Measurements from ENCODE around the gene PINLYP. TPM values are rescaled to one million over a fixed set of nuclear protein-coding genes. Genes with fewer than 3 reads are reported as not detected.

Gene PINLYP
- total RNA-seq, 6 donors from 2014 or later = 1.8 to 9.4 (median 4.1) TPM

DNA sequence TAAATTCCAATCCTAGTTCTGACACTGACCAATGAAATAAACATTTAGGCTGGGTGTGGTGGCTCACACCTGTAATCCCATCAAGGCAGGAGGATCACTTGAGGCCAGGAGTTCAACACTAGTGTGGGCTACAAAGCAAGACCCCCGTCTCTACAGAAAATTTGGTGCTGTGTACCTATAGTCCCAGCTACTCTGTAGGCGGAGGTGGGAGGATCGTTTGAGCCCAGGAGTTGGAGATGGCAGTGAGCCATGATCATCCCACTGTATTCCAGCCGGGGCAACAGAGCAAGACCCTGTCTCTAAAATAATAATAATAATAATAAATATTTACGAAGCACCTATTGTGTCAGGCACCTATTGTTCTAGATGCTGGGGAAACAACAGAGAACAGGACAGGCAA, 13.7 kb downstream of the PINLYP start:
- ATAC-seq (ENCODE audit: low FRiP score in 2 of 2) (no peak), DNase-seq (no peak)
- TF ChIP-seq EP300 (IDR thresholded peaks at IDR 0.05) (no peak), POLR2AphosphoS5 (IDR thresholded peaks at IDR 0.05) (no peak), POLR2A (IDR thresholded peaks at IDR 0.05) (no peak)
- TF ChIP-seq, protein P1, sequence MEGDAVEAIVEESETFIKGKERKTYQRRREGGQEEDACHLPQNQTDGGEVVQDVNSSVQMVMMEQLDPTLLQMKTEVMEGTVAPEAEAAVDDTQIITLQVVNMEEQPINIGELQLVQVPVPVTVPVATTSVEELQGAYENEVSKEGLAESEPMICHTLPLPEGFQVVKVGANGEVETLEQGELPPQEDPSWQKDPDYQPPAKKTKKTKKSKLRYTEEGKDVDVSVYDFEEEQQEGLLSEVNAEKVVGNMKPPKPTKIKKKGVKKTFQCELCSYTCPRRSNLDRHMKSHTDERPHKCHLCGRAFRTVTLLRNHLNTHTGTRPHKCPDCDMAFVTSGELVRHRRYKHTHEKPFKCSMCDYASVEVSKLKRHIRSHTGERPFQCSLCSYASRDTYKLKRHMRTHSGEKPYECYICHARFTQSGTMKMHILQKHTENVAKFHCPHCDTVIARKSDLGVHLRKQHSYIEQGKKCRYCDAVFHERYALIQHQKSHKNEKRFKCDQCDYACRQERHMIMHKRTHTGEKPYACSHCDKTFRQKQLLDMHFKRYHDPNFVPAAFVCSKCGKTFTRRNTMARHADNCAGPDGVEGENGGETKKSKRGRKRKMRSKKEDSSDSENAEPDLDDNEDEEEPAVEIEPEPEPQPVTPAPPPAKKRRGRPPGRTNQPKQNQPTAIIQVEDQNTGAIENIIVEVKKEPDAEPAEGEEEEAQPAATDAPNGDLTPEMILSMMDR (IDR thresholded peaks at IDR 0.05) = no peak
- 83% methylated on average over 5 of the region's 5 CpGs for WGBS, 2 donors
- no peaks in the 10 kb centered on the region for H3K9me3 ChIP-seq
- peaks cover 14 to 57% (median 28%) of the 10 kb centered on the region in 4 donors for H3K36me3 ChIP-seq
- H3K27me3 ChIP-seq = no peaks in the 10 kb centered on the region
- peaks cover 6 to 19% (median 9%) of the 10 kb centered on the region in 4 donors for H3K4me1 ChIP-seq
- no peak overlapping the region for H3K27ac ChIP-seq
- H3K4me3 ChIP-seq = no peak overlapping the region

DNA sequence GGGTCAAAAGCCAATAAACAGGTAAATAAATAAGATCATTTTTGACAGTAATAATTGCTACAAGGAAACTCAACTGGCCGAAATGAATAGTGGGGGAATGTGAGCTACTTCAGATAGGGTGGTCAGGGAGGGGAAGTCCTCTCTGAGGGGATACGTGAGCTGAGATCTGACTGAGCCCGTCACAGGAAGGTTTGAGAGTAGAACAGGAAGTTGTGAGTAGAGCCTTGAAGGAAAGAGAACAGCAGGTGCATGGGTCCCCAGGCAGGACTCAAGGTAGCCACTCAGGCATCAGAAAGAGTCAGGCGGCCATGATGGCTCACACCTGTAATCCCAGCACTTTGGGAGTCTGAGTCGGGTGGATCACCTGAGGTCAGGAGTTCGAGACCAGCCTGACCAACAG, 14.1 kb downstream of the PINLYP start:
- Histone ChIP-seq H3K4me1 (peaks cover 10 to 19% (median 13%) of the 10 kb centered on the region in 4 donors), H3K36me3 (peaks cover 14 to 57% (median 28%) of the 10 kb centered on the region in 4 donors), H3K27me3 (no peaks in the 10 kb centered on the region), H3K4me3 (no peak overlapping the region), H3K27ac (no peak overlapping the region), H3K9me3 (no peaks in the 10 kb centered on the region)
- ATAC-seq (ENCODE audit: low FRiP score in 2 of 2) = no peak
- WGBS, 2 donors = 72 to 73% methylated on average over 6 of the region's 6 CpGs
- TF ChIP-seq POLR2AphosphoS5 (IDR thresholded peaks at IDR 0.05) = no peak
- DNase-seq = no peak

- H3K4me3 ChIP-seq = no peak overlapping the region
- H3K36me3 ChIP-seq = peaks cover 14 to 45% (median 28%) of the 10 kb centered on the region in 4 donors
- no peak for TF ChIP-seq POLR2A (IDR thresholded peaks at IDR 0.05)
- no peak for TF ChIP-seq EP300 (IDR thresholded peaks at IDR 0.05)
- TF ChIP-seq, protein P1 (IDR thresholded peaks at IDR 0.05) = no peak
- no peak for TF ChIP-seq POLR2AphosphoS5 (IDR thresholded peaks at IDR 0.05)
- no peaks in the 10 kb centered on the region for H3K9me3 ChIP-seq
- peak in 1 of 2 donors; percentile 85 for DNase-seq
- H3K4me1 ChIP-seq = peaks cover 19 to 35% (median 24%) of the 10 kb centered on the region in 4 donors
- no peaks in the 10 kb centered on the region for H3K27me3 ChIP-seq
- H3K27ac ChIP-seq = no peak overlapping the region
- no peak for ATAC-seq (ENCODE audit: low FRiP score in 2 of 2)
- 96 to 98% methylated on average over 27 to 50 of the region's 63 CpGs for WGBS, 2 donors
Measured at GRCh38 chr19:43591904-43592772, 16.5 kb downstream of the PINLYP start.

DNA sequence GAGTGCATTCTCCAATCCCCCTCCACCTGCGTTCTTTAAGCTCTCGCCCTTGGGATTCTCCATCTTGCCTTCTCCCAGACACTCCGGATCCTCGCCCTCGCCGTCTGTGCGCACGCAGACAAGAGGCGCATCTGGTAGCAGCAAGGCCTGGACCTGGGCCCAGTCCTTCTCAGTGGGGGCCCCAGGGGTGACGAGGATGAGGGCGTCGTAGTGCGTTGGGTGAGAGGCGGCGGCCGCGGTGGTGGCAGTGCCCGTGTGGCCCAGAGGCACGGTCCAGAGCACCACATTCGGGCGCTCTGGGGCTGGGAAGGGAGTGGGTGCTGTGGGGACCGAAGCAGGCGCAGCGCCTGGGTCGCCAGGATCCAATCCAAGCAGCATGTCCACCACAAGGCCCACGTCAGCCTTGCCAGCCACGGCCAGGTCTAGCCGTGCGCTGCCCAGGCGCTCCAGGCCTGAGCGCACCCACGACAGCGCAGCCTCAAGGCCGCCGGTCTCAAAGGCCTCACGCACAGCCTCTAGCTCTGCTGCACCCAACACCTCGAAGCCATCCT, 17.3 kb downstream of the PINLYP start:
- Histone ChIP-seq H3K27ac (no peak overlapping the region), H3K4me3 (no peak overlapping the region), H3K36me3 (peaks cover 14 to 45% (median 28%) of the 10 kb centered on the region in 4 donors), H3K4me1 (peaks cover 27 to 42% (median 31%) of the 10 kb centered on the region in 4 donors), H3K27me3 (no peaks in the 10 kb centered on the region), H3K9me3 (no peaks in the 10 kb centered on the region)
- DNase-seq (no peak), ATAC-seq (ENCODE audit: low FRiP score in 2 of 2) (no peak)
- 91 to 96% methylated on average over 24 to 36 of the region's 37 CpGs for WGBS, 2 donors
- TF ChIP-seq POLR2A (IDR thresholded peaks at IDR 0.05) (no peak), EP300 (IDR thresholded peaks at IDR 0.05) (no peak), POLR2AphosphoS5 (IDR thresholded peaks at IDR 0.05) (no peak)
- TF ChIP-seq, protein P1 (IDR thresholded peaks at IDR 0.05) = no peak

DNA sequence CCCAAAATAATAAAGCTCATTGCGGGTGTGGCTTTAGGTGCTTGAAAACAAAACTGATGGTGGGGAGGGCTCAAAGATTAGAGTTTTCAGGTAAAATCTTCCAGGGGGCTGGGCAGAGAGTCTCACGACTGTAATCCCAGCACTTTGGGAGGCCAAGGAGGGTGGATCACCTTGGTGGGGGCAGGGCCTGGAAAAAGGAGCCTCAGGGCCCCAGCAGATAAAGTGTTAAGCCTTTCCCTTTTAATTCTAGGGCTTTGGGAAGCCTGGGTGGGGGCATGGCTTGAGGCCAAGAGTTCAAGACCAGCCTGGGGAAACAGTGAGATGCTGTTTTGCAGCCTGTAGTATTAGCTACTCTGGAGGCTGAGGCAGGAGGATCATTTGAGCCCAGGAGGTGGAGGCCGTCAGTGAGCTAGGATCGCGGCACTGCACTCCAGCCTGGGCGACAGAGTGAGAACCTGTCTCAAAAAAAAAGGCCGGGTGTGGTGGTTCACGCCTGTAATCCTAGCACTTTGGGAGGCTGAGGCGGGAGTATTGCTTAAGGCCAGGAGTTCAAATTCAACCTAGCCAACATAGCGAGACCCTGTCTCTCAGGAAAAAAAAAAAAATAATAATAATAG, 18.6 kb downstream of the PINLYP start:
- 91 to 98% methylated on average over 10 of the region's 10 CpGs for WGBS, 2 donors
- no peaks in the 10 kb centered on the region for H3K27me3 ChIP-seq
- H3K27ac ChIP-seq = peak overlapping the region in 2 of 4 donors; percentile 93 to 97
- DNase-seq = no peak
- ATAC-seq (ENCODE audit: low FRiP score in 2 of 2) = no peak
- no peaks in the 10 kb centered on the region for H3K9me3 ChIP-seq
- peaks cover 28 to 48% (median 36%) of the 10 kb centered on the region in 4 donors for H3K4me1 ChIP-seq
- TF ChIP-seq POLR2AphosphoS5 (IDR thresholded peaks at IDR 0.05) = no peak
- no peak for TF ChIP-seq EP300 (IDR thresholded peaks at IDR 0.05)
- TF ChIP-seq POLR2A (IDR thresholded peaks at IDR 0.05) = no peak
- TF ChIP-seq, protein P1 (IDR thresholded peaks at IDR 0.05) = no peak
- H3K4me3 ChIP-seq = peak overlapping the region in 3 of 4 donors; percentile 59 to 75 (median 62)
- H3K36me3 ChIP-seq = peaks cover 14 to 49% (median 33%) of the 10 kb centered on the region in 4 donors
